IMR-90 (cell line): Measurements from ENCODE around the gene CBFA2T3. TPM values are rescaled to one million over a fixed set of nuclear protein-coding genes. Genes with fewer than 3 reads are reported as not detected.

ENCODE experiments used
- ATAC-seq: fragments of 200-7000 bp; cut with Tn5 transposase; 2 replicates; pipeline ENCODE4 v1.9.1; 2020; ENCODE audit warnings: low read depth, mild to moderate bottlenecking, moderate library complexity
- BruUV-seq: library from RNA; stranded (reverse); fragments of 400-500 nt; replicated peaks from 2 replicates; lab custom pipeline; 2021; lab: Mats Ljungman, UMichigan
- CTCF ChIA-PET: fragments of 300-600 bp; formaldehyde crosslinking; extraction: SDS; loops from one replicate; lab custom pipeline; 2021; ENCODE audit warnings: antibody characterized with exemption; lab: Yijun Ruan, JAX
- POLR2A ChIA-PET: fragments of 300-600 bp; sonication (Branson Sonifier 250); formaldehyde crosslinking; loops from one replicate; lab custom pipeline; 2022; ENCODE audit warnings: antibody characterized with exemption; ENCODE audit not compliant: unreplicated experiment; lab: Charles Lee
- DNase-seq: peaks from one replicate; pipeline ENCODE4 v3.0.0; 2013
- H2AFZ ChIP-seq: replicated peaks from 2 replicates; pipeline ENCODE3; 2013; ENCODE audit warnings: low read length, mild to moderate bottlenecking; ENCODE audit not compliant: poor library complexity
- H2AK5ac ChIP-seq: 2 replicates; pipeline ENCODE4 v1.6.1; 2013; ENCODE audit warnings: low read depth, low read length, inconsistent platforms
- H2AK9ac ChIP-seq: replicated peaks from 2 replicates; pipeline ENCODE3; 2013; ENCODE audit warnings: mild to moderate bottlenecking, low read depth, low read length, moderate library complexity; ENCODE audit not compliant: poor library complexity
- H2BK120ac ChIP-seq: 2 replicates; pipeline ENCODE4 v1.6.1; 2013; ENCODE audit warnings: low read depth, low read length, inconsistent platforms
- H2BK15ac ChIP-seq: 3 replicates; pipeline ENCODE4 v1.6.1; 2013; ENCODE audit warnings: low read depth, low read length, inconsistent platforms
- H2BK20ac ChIP-seq: 2 replicates; pipeline ENCODE4 v1.6.1; 2013; ENCODE audit warnings: low read depth, mild to moderate bottlenecking, inconsistent platforms, low read length, moderate library complexity
- H2BK5ac ChIP-seq: 2 replicates; pipeline ENCODE4 v1.6.1; 2013; ENCODE audit warnings: mild to moderate bottlenecking, low read depth, low read length, inconsistent platforms; ENCODE audit not compliant: poor library complexity, severe bottlenecking
- H3K14ac ChIP-seq: replicated peaks from 2 replicates; pipeline ENCODE4 v1.6.1; 2013; ENCODE audit warnings: low read depth, low read length, inconsistent platforms
- H3K18ac ChIP-seq: 2 replicates; pipeline ENCODE4 v1.6.1; 2013; ENCODE audit warnings: low read depth, low read length, control low read depth
- H3K23ac ChIP-seq: 2 replicates; pipeline ENCODE4 v1.6.1; 2013; ENCODE audit warnings: low read depth, low read length, inconsistent platforms
- H3K27ac ChIP-seq: 2 replicates; pipeline ENCODE4 v1.5.1; 2013; ENCODE audit warnings: mild to moderate bottlenecking, control low read depth, low read length; ENCODE audit not compliant: insufficient read depth
- H3K27me3 ChIP-seq: 2 replicates; pipeline ENCODE4 v1.6.1; 2013; ENCODE audit warnings: low read length; ENCODE audit not compliant: control insufficient read depth, insufficient read depth
- H3K36me3 ChIP-seq: 2 replicates; pipeline ENCODE4 v1.6.1; 2013; ENCODE audit warnings: low read length, mixed read lengths; ENCODE audit not compliant: control insufficient read depth, insufficient read depth
- H3K4ac ChIP-seq: 2 replicates; pipeline ENCODE4 v1.6.1; 2013; ENCODE audit warnings: low read depth, low read length, inconsistent platforms
- H3K4me1 ChIP-seq: 2 replicates; pipeline ENCODE4 v1.6.1; 2013; ENCODE audit warnings: low read length, mixed read lengths; ENCODE audit not compliant: control insufficient read depth, insufficient read depth
- H3K4me2 ChIP-seq: 2 replicates; pipeline ENCODE4 v1.6.1; 2013; ENCODE audit warnings: low read depth, mild to moderate bottlenecking, control low read depth, low read length, moderate library complexity
- H3K4me3 ChIP-seq: 2 replicates; pipeline ENCODE4 v1.5.1; 2013; ENCODE audit warnings: low read depth, mild to moderate bottlenecking, control low read depth, low read length, moderate library complexity; ENCODE audit not compliant: insufficient read depth
- H3K56ac ChIP-seq: 2 replicates; pipeline ENCODE4 v1.6.1; 2013; ENCODE audit warnings: low read length, inconsistent platforms; ENCODE audit not compliant: insufficient read depth; ENCODE audit errors: extremely low read depth
- H3K79me1 ChIP-seq, 2 experiments: 2 replicates each; pipeline ENCODE4 v1.6.1; 2013; ENCODE audit warnings: low read length in 2 of 2, inconsistent platforms in 1 of 2, low read depth in 1 of 2
- H3K9ac ChIP-seq: 2 replicates; pipeline ENCODE4 v1.6.1; 2013; ENCODE audit warnings: low read depth, low read length, control low read depth
- H3K9me1 ChIP-seq: 2 replicates; pipeline ENCODE4 v1.6.1; 2013; ENCODE audit warnings: low read length, inconsistent platforms; ENCODE audit not compliant: insufficient read depth
- H3K9me3 ChIP-seq: 2 replicates; pipeline ENCODE4 v1.6.1; 2013; ENCODE audit warnings: low read length; ENCODE audit not compliant: control insufficient read depth, insufficient read depth
- H4K20me1 ChIP-seq: 2 replicates; pipeline ENCODE4 v1.6.1; 2013; ENCODE audit warnings: low read length, inconsistent platforms; ENCODE audit not compliant: insufficient read depth
- H4K5ac ChIP-seq: 2 replicates; pipeline ENCODE4 v1.6.1; 2013; ENCODE audit warnings: mild to moderate bottlenecking, low read depth, low read length, control low read depth
- H4K8ac ChIP-seq, 2 experiments: 2 replicates each; pipeline ENCODE4 v1.6.1; 2013; ENCODE audit warnings: low read depth in 2 of 2, low read length in 2 of 2, control low read depth in 1 of 2, inconsistent platforms in 1 of 2
- H4K91ac ChIP-seq: 2 replicates; pipeline ENCODE4 v1.6.1; 2013; ENCODE audit warnings: low read depth, low read length, inconsistent platforms; ENCODE audit not compliant: insufficient read depth
- BHLHE40 ChIP-seq: fragments of 150-350 bp; IDR thresholded peaks from 2 replicates; pipeline ENCODE4 v1.6.1; 2016; ENCODE audit warnings: mild to moderate bottlenecking, low read depth, low read length
- CTCF ChIP-seq: conservative IDR thresholded peaks from 2 replicates; pipeline ENCODE4 v1.5.1; 2012; ENCODE audit warnings: mild to moderate bottlenecking, low read depth, low read length, improper control_type of control experiment
- ELK1 ChIP-seq: fragments of 150-350 bp; IDR thresholded peaks from 2 replicates; pipeline ENCODE4 v1.6.1; 2016; ENCODE audit warnings: low read depth, mild to moderate bottlenecking, low read length, moderate library complexity, borderline replicate concordance
- MXI1 ChIP-seq: IDR thresholded peaks from 2 replicates; pipeline ENCODE4 v1.6.1; 2012; ENCODE audit warnings: low read depth, mild to moderate bottlenecking, low read length, moderate library complexity, borderline replicate concordance
- RAD21 ChIP-seq: IDR thresholded peaks from 2 replicates; pipeline ENCODE4 v1.6.1; 2012; ENCODE audit warnings: low read length, improper control_type of control experiment
- RCOR1 ChIP-seq: IDR thresholded peaks from 2 replicates; pipeline ENCODE4 v1.6.1; 2012; ENCODE audit warnings: mild to moderate bottlenecking, low read length, improper control_type of control experiment; ENCODE audit not compliant: insufficient replicate concordance
- RFX5 ChIP-seq: IDR thresholded peaks from 2 replicates; pipeline ENCODE4 v1.8.0; 2012; ENCODE audit warnings: low read depth, mild to moderate bottlenecking, low read length, moderate library complexity
- WGBS, 2 experiments: methylation state at CpG; one replicate each; pipeline versions ENCODE4 v1.1.5 to v1.1.7; 2013; ENCODE audit warnings: missing lambda C conversion rate in 2 of 2; ENCODE audit not compliant: insufficient read length in 1 of 2; ENCODE audit errors: extremely low coverage in 2 of 2; 5-methylcytosine and 5-hydroxymethylcytosine counted together
- dilution Hi-C: fragments of 300-500 bp; cut with HindIII; formaldehyde crosslinking; loops from one replicate; pipeline ENCODE4 v1.14.3; 2018; ENCODE audit warnings: low sequenced_read_pairs; ENCODE audit not compliant: unreplicated experiment
- in situ Hi-C: fragments of 300-500 bp; cut with MboI; formaldehyde crosslinking; loops from 3 replicates; pipeline ENCODE4 v1.14.3; 2019; ENCODE audit warnings: low sequenced_read_pairs, inconsistent platforms, mixed read lengths
- intact Hi-C: fragments of 100-400 bp; cut with micrococcal nuclease; formaldehyde crosslinking; loops from 2 replicates; pipeline ENCODE4 v1.10.0; 2022
- polyA plus RNA-seq, 3 experiments: library from polyadenylated mRNA; depleted of rRNA; stranded (reverse); fragments of >200 nt; gene quantifications; 2 replicates each; pipeline ENCODE4 v1.2.3, GENCODE V29; 2012; ENCODE audit warnings: low replicate concordance in 1 of 3
- total RNA-seq: library from RNA; depleted of rRNA; stranded (reverse); fragments of >200 nt; gene quantifications from 2 replicates; pipeline ENCODE4 v1.2.3, GENCODE V29; 2012

Gene CBFA2T3
- total and polyA plus RNA-seq, 2 of the 4 experiments (the other 2 are of a cell fraction) = not detected

- no peak overlapping the region for H4K8ac ChIP-seq
- DNase-seq (no peak), ATAC-seq (no peak)
- no peak overlapping the region for H4K5ac ChIP-seq
- no peaks in the 10 kb centered on the region for H3K27me3 ChIP-seq
- no peak overlapping the region for H3K56ac ChIP-seq
- no peak overlapping the region for H3K9ac ChIP-seq
- no peak overlapping the region for H3K4me3 ChIP-seq
- H3K14ac ChIP-seq = no peak overlapping the region
- no peak overlapping the region for H2BK15ac ChIP-seq
- WGBS, 2 experiments = 93% methylated on average over 12 of the region's 17 CpGs; no CpG with 5 or more reads in 1 of the 2 experiments
- BruUV-seq = no TSS peak
- peaks cover 4% of the 10 kb centered on the region; the same call in 1 of the 2 replicates for H4K20me1 ChIP-seq
- H3K27ac ChIP-seq = no peak overlapping the region
- CTCF ChIA-PET = no interaction called here
- H3K9me3 ChIP-seq = no peaks in the 10 kb centered on the region
- no peaks in the 10 kb centered on the region for H3K9me1 ChIP-seq
- TF ChIP-seq BHLHE40 (no peak), MXI1 (no peak), CTCF (no peak), ELK1 (no peak), RAD21 (no peak), RFX5 (no peak), RCOR1 (no peak)
- H2BK5ac ChIP-seq = no peak overlapping the region
- H2AK9ac ChIP-seq = no peak overlapping the region
- peaks cover 33% of the 10 kb centered on the region for H3K36me3 ChIP-seq
- no peak overlapping the region for H3K23ac ChIP-seq
- intact Hi-C loops (no loop called here), dilution Hi-C loops (no loop called here), in situ Hi-C loops (no loop called here)
- no peaks in the 10 kb centered on the region; a peak in 1 of 4 replicates for H3K79me1 ChIP-seq
- H3K4me2 ChIP-seq = no peak overlapping the region
- no peaks in the 10 kb centered on the region for H3K4me1 ChIP-seq
- H2BK120ac ChIP-seq = no peak overlapping the region
- no peak overlapping the region for H2AK5ac ChIP-seq
- no peak overlapping the region for H2BK20ac ChIP-seq
- POLR2A ChIA-PET = no interaction called here
- no peak overlapping the region for H4K91ac ChIP-seq
- H3K18ac ChIP-seq = no peak overlapping the region
- no peak overlapping the region for H3K4ac ChIP-seq
- no peak overlapping the region for H2AFZ ChIP-seq
Measured at GRCh38 chr16:88836791-88837190, 140.2 kb downstream of the CBFA2T3 start.
